Right lobe of liver (tissue), 6 donors: ENCODE measurements around the gene TSPAN9. TPM values are rescaled to one million over a fixed set of nuclear protein-coding genes. Genes with fewer than 3 reads are reported as not detected.
A peak's percentile ranks its signal among the peaks of the same experiment; 100 is the strongest.

Experiments
- ATAC-seq, 4 donors: fragments of 200-7000 bp; cut with Tn5 transposase; one replicate each; pipeline ENCODE4 v1.9.1; 2020; ENCODE audit warnings: mild to moderate bottlenecking in 4 of 4, moderate library complexity in 4 of 4
- DNase-seq, 3 donors: peaks; one replicate each; pipeline ENCODE4 v3.0.0-alpha.2; 2020
- H3K27ac ChIP-seq, 3 donors: fragments of 200-600 bp; one replicate each; pipeline ENCODE4 v1.8.0; 2022
- H3K27me3 ChIP-seq, 2 donors: fragments of 200-600 bp; one replicate each; pipeline ENCODE4 v1.8.0; 2022
- H3K36me3 ChIP-seq, 4 donors: fragments of 200-600 bp; sonication (generic) in 1 of 4; one replicate each; pipeline versions ENCODE4 v1.5.1 to v1.8.0; 2017 to 2022; ENCODE audit warnings: control low read depth in 1 of 4
- H3K4me1 ChIP-seq, 4 donors: fragments of 200-600 bp; sonication (generic) in 1 of 4; one replicate each; pipeline versions ENCODE4 v1.5.1 to v1.8.0; 2017 to 2022; ENCODE audit warnings: control low read depth in 1 of 4
- H3K4me3 ChIP-seq, 3 donors: fragments of 200-600 bp; one replicate each; pipeline ENCODE4 v1.8.0; 2022
- H3K9me3 ChIP-seq, 4 donors: fragments of 200-600 bp; sonication (generic) in 1 of 4; one replicate each; pipeline versions ENCODE4 v1.5.1 to v1.8.0; 2017 to 2022; ENCODE audit warnings: control low read depth in 1 of 4
- CTCF ChIP-seq, 4 donors: fragments of 200-600 bp in 3 of 4; fragments of 450-650 bp in 1 of 4; IDR thresholded peaks; one replicate each; pipeline versions ENCODE4 v1.5.1 to v1.8.0; 2016 to 2022; ENCODE audit warnings: antibody characterized with exemption in 4 of 4, mild to moderate bottlenecking in 2 of 4
- POLR2A ChIP-seq: fragments of 450-650 bp; IDR thresholded peaks from one replicate; pipeline ENCODE4 v1.6.1; 2017; ENCODE audit warnings: antibody characterized with exemption, mild to moderate bottlenecking
- WGBS: methylation state at CpG from one replicate; pipeline ENCODE4 v1.1.6; 2018; ENCODE audit warnings: low coverage, low lambda C conversion rate; ENCODE audit not compliant: insufficient coverage; ENCODE audit errors: missing lambda C conversion rate; 5-methylcytosine and 5-hydroxymethylcytosine counted together
- intact Hi-C, 2 donors: fragments of 100-400 bp; cut with DNase I; formaldehyde crosslinking; loops; one replicate each; pipeline versions ENCODE4 v1.11.2 to v1.14.1; 2022
- total RNA-seq, 6 experiments: library from RNA; depleted of rRNA in 2 of 6; stranded (reverse); fragments of >200 nt in 2 of 6; fragmentation: NEBNext Ultra II Directional in 3 of 6; extraction: Animal tissue kit (Norgen Biotek cat#: 25700) in 3 of 6; gene quantifications; one replicate each; pipeline versions ENCODE4 v1.1.0 to v1.2.4, GENCODE V29; 2016 to 2023
- donor health status: DM: no; HTN: yes; CAD: no.
- donor health status: DM: no; HTN: no; CAD: no.
- donor health status: DM: no; HTN: no; CAD: no.
- donor health status: DM: no; HTN: yes; CAD: no.
- donor health status: DM: no; HTN: yes; CAD: no.

Gene TSPAN9
- total RNA-seq, 6 experiments from 2014 or later, result 23.7 to 53.2 (median 39.8) TPM

GRCh38 chr12:3032770-3033538 is 44.2 kb upstream of the TSPAN9 start:
- peak; percentile 67 to 75 (median 70) for ATAC-seq
- TF ChIP-seq POLR2A, result no peak
- no peak for TF ChIP-seq CTCF (IDR thresholded peaks at IDR 0.05)
- WGBS, result 17% methylated on average over 2 of the region's 27 CpGs
- no peaks in the 10 kb centered on the region for H3K27me3 ChIP-seq
- H3K27ac ChIP-seq, result no peak overlapping the region
- no peak overlapping the region for H3K4me3 ChIP-seq
- no peaks in the 10 kb centered on the region for H3K36me3 ChIP-seq
- H3K9me3 ChIP-seq, result no peaks in the 10 kb centered on the region
- intact Hi-C loops, result no loop called here
- DNase-seq, result peak in 2 of 3 donors; percentile 43 to 52
- no peaks in the 10 kb centered on the region for H3K4me1 ChIP-seq

- 68% methylated on average over 4 of the region's 8 CpGs for WGBS
- peak in 1 of 3 donors; percentile 32 for DNase-seq
- H3K27ac ChIP-seq, result no peak overlapping the region
Measured at GRCh38 chr12:3033539-3033867, 43.7 kb upstream of the TSPAN9 start.

GRCh38 chr12:3034067-3034750 is 43.0 kb upstream of the TSPAN9 start:
- WGBS, result 45% methylated on average over 5 of the region's 10 CpGs
- Histone ChIP-seq H3K4me1 (no peaks in the 10 kb centered on the region), H3K36me3 (no peaks in the 10 kb centered on the region), H3K27me3 (no peaks in the 10 kb centered on the region), H3K9me3 (no peaks in the 10 kb centered on the region), H3K4me3 (no peak overlapping the region), H3K27ac (no peak overlapping the region)
- TF ChIP-seq POLR2A (no peak), CTCF (IDR thresholded peaks at IDR 0.05) (peak; percentile 49 to 58 (median 56))
- DNase-seq, result peak in 2 of 3 donors; percentile 66
- intact Hi-C loops, result no loop called here
- peak; percentile 75 to 83 (median 78) for ATAC-seq

More at GRCh38 chr12:3033539-3033867, 43.7 kb upstream of the TSPAN9 start:
- TF ChIP-seq CTCF (IDR thresholded peaks at IDR 0.05) (no peak), POLR2A (no peak)
- Histone ChIP-seq H3K4me1 (no peaks in the 10 kb centered on the region), H3K27me3 (no peaks in the 10 kb centered on the region), H3K36me3 (no peaks in the 10 kb centered on the region), H3K4me3 (no peak overlapping the region), H3K9me3 (no peaks in the 10 kb centered on the region)
- intact Hi-C loops, result no loop called here
- ATAC-seq, result no peak

GRCh38 chr12:3035171-3035570 is 42.0 kb upstream of the TSPAN9 start:
- Histone ChIP-seq H3K4me3 (no peak overlapping the region), H3K36me3 (no peaks in the 10 kb centered on the region), H3K27ac (no peak overlapping the region), H3K4me1 (no peaks in the 10 kb centered on the region), H3K27me3 (no peaks in the 10 kb centered on the region), H3K9me3 (no peaks in the 10 kb centered on the region)
- TF ChIP-seq CTCF (IDR thresholded peaks at IDR 0.05) (no peak), POLR2A (no peak)
- ATAC-seq (no peak), DNase-seq (peak in 1 of 3 donors; percentile 32)
- 84% methylated on average over 5 of the region's 5 CpGs for WGBS
- intact Hi-C loops, result no loop called here
